Stimulated activated CD4-positive, alpha-beta T cell treated with anti-CD3 and anti-CD28 coated beads, Interleukin-12 subunit alpha, Interleukin-12 subunit beta, amount 100 ng/mL, for 48 hours (primary cell): ENCODE results near the gene DHDH.
"Not testable (repeated sequence)": the region's sequence is repeated elsewhere in the genome, so short reads cannot be mapped to it uniquely, and the experiment has no call there.

Experiments
- DNase-seq, 3 donors: peaks; one replicate each; pipeline ENCODE4 v3.0.0-alpha.2; 2020; ENCODE audit warnings: low read depth in 2 of 3, low spot score in 1 of 3

The DHDH gene

GRCh38 chr19:48915757-48916156 lies 17.7 kb upstream of the DHDH start:
- no peak for DNase-seq

DNA sequence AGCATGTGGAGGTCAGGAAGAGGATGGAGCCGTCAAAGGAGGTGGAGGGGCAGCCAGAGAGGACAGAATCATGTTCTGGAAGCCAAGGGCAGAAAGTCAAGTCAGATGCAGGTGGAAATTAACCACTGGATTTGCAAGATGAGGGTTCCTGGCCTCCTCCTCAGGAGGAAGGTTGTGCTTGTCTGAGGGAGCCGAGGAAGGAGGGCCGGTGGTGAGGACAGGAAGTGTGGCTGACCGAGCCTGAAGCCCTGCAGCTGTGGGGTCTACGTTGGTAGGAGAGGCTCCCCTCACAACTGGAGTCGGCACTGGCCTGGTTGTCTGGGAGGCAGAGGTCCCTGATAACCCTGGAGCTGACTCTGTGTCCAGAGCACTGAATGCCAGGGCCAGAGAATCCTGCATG lies 15.4 kb upstream of the DHDH start:
- no peak for DNase-seq

GRCh38 chr19:48918801-48919247 lies 14.7 kb upstream of the DHDH start:
- DNase-seq, result no peak

GRCh38 chr19:48919271-48919670 lies 14.2 kb upstream of the DHDH start:
- DNase-seq, result not testable (repeated sequence)

GRCh38 chr19:48920949-48921348 lies 12.6 kb upstream of the DHDH start:
- DNase-seq, result no peak

DNA sequence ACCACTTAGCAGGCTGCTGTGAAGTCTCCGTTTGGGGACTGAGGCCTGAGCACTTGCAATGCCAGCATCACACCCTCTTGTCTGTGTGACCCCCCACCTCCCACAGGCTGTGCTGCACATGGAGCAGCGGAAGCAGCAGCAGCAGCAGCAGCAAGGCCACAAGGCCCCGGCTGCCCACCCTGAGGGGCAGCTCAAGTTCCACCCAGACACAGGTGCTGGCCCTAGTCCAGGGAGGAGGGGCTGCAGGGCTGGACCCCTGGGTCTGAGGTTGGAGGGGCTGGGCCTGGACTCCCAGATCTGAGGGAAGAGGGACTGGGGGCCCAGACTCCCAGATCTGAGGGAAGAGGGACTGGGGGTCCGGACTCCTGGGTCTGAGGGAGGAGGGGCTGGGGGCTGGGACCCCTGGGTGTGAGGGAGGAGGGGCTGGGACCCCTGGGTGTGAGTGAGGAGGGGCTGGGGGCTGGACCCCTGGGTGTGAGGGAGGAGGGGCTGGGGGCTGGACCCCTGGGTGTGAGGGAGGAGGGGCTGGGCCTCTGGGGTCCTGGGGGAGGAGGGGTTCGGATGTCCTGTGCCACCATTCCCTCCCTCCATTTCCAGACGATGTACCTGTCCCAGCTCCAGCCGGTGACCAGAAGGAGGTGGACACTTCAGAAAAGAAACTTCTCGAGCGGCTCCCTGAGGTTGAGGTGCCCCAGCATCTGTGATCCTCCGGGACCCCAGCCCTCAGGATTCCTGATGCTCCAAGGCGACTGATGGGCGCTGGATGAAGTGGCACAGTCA lies 11.6 kb upstream of the DHDH start:
- no peak for DNase-seq

DNA sequence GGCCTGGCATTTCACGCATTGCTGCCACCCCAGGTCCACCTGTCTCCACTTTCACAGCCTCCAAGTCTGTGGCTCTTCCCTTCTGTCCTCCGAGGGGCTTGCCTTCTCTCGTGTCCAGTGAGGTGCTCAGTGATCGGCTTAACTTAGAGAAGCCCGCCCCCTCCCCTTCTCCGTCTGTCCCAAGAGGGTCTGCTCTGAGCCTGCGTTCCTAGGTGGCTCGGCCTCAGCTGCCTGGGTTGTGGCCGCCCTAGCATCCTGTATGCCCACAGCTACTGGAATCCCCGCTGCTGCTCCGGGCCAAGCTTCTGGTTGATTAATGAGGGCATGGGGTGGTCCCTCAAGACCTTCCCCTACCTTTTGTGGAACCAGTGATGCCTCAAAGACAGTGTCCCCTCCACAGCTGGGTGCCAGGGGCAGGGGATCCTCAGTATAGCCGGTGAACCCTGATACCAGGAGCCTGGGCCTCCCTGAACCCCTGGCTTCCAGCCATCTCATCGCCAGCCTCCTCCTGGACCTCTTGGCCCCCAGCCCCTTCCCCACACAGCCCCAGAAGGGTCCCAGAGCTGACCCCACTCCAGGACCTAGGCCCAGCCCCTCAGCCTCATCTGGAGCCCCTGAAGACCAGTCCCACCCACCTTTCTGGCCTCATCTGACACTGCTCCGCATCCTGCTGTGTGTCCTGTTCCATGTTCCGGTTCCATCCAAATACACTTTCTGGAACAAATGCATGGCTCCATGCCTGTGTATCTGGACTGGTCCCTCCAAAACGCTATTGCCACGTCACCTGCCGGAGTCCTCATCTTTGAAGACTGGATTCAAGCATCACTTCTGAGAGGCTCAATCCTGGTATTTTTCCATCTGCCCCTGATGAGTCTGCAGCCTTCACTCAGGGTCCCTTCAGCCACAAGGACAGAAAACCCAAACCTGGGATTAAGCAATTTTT lies 10.7 kb upstream of the DHDH start:
- DNase-seq, result no peak

GRCh38 chr19:48925240-48925843 lies 8.2 kb upstream of the DHDH start:
- no peak for DNase-seq

- DNase-seq, result not testable (repeated sequence)
Measured at GRCh38 chr19:48925890-48926289, 7.6 kb upstream of the DHDH start.

DNA sequence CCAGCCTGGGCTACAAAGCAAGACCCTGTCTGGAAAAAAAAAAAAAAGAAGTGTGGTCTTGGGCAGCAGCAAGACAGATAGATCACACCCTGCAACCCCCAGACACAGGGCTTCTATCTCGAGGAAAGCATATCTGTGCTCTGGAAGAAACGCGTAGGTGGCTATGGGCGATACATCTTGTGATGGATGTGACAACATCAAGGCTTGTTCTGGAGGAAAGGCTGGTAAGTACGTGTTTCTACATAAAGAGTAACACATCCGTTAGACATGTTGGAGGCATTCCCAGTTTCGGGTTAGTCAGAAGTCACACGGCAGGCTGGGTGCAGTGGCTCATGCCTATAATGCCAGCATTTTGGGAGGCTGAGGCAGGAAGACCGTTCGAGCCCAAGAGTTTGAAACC lies 6.6 kb upstream of the DHDH start:
- peak in 2 of 3 donors; percentile 12 to 22 for DNase-seq

DNA sequence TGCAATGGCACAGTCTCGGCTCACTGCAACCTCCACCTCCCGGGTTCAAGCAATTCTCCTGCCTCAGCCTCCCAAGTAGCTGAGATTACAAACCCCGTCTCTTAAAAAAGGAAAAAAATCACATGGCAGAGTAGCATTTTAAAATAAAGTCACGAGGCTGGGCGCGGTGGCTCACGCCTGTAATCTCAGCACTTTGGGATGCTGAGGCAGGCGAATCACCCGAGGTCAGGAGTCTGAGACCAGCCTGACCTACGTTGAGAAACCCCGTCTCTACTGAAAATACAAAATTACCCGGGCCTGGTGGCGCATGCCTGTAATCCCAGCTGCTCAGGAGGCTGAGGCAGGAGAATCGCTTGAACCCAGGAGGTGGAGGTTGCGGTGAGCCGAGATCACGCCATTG lies 5.8 kb upstream of the DHDH start:
- not testable (repeated sequence) for DNase-seq

- no peak for DNase-seq
Measured at GRCh38 chr19:48928164-48929025, 5.1 kb upstream of the DHDH start.

- DNase-seq, result no peak
Measured at GRCh38 chr19:48934837-48935236, 1.3 kb downstream of the DHDH start.

- no peak for DNase-seq
Measured at GRCh38 chr19:48935864-48936263, 2.4 kb downstream of the DHDH start.

DNA sequence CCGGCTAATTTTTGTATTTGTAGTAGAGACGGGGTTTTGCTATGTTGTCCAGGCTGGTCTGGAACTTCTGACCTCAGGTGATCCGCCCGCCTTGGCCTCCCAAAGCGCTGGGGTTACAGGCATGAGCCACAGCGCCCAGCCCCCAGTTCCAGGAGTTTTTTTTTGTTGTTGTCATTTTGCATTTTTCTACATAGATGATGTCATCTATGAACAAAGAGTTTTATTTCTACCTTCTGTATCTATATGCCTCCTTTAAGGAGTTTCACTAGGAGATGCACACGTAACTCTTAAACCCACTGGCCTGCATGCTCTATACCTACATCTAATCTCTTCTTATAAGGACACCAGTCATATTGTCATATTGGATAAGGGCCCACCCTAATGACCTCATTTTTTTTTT lies 4.8 kb downstream of the DHDH start:
- DNase-seq, result no peak

DNA sequence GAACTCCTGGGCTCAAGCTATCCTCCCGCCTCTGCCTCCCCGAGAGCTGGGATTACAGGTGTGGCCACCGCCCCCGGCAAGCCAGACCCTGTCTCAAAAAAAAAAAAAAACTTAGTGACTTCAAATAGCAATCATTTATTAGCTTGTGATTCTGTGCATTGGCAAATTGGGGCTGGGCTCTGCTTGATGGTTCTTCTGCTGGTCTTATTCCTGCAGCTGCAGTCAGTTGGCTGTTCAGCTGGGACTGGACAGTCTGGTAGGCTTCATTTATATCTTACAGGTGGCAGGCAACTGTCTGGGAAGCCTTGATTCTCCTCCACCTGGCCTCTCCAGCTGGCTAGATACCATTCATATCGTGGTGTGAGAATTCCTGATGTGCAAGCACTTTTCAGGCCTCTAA lies 7.4 kb downstream of the DHDH start:
- DNase-seq, result no peak

DNA sequence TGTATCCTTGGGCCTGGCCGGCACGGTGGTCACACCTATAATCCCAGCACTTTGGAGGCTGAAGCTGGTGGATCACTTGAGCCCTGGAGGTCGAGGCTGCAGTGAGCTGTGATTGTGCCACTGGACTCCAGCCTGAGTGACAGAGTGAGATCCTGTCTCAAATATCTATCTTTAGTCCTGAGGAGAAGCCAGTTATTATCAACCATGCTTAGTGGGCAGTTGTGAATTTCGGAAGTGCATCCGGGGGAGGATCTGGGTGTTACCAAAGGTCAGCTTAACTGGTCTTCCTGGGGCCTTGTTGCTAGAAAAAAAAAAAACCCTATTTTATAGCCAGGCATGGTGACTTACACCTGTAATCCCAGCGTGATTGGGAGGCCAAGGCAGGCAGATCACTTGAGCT lies 9.6 kb downstream of the DHDH start:
- DNase-seq, result no peak

DNA sequence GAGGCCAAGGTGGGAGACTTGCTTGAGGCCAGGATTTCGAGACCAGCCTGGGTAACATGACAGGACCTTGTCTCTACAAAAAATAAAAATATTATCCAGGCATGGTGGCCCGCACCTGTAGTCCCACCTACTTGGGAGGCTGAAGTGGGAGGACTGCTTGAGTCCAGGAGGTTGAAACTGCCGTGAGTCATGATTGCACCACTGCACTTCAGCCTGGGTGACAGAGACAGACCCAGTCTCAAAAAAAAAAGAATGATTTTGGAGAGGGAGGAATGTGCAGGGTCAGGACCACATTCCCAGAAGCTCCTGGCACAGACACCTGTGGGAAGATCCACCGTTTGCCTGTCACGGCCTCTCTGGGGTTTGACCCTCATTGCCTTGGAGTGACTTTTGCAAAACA lies 11.9 kb downstream of the DHDH start:
- DNase-seq, result no peak

DNA sequence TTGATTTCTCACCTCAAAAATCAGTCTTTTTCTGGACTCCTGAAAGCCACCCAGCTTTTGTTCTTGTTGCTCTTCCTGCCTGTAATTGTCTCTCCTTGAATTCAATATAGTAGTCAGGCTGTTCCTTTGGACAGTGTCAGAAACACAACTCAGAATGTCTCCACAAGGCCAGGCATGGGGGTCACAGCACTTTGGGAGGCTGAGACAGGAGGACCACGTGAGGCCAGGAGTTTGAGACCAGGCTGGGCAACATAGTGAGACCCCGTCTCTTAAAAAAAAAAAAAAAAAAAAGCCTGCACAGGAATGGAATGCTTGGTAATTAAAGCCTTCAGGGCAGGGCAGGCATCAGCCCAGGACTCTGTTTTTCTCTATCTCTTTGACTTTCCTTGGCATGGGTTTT lies 12.3 kb downstream of the DHDH start:
- no peak for DNase-seq

- DNase-seq, result no peak
Measured at GRCh38 chr19:48946463-48947257, 13.2 kb downstream of the DHDH start.
